GM10847 (cell line): ENCODE data around the gene KCNIP4.

Experiments used
- POLR2A ChIP-seq: IDR thresholded peaks from 2 replicates; pipeline ENCODE4 v1.6.1; 2011; ENCODE audit not compliant: insufficient read length; ENCODE audit errors: extremely low read depth

KCNIP4 gene

DNA sequence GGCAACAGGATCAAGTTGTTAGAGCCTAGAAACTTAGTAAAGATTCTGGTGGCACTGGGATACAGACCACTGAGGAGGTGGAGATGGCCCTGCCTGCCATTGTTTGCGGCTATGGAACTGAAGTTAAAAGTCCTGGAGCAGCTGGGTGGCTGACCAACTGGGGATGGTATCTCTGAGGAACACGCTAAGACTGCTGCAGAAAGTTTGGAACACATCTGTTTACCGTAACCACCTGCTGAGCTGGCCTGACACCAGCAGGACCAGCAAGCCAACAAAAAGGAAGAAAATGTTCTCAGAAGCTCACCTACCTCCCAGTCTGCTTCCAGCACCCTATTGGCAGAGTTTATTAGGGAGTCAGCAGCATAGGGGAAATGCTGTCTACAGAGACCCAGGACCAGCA, 1265.7 kb downstream of the KCNIP4 start:
- no peak for TF ChIP-seq POLR2A

DNA sequence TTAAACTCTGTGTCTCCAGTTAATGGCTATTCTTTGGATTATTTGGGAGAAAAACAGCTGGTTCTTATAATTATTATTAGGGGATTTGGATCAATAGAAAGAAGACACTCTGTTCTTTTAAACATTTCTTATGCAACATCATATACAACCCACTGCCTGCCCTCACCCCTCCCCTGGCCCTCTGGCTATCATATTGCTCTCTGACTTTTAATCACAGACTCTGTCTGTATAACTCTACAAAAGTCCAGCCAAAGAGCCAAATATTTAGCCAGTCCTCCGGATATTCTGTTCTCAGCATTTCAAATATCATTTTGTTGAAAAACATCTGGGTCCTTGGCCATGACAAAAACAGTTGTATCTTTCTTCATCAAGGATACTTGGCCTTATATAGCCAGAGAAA, 1267.3 kb downstream of the KCNIP4 start:
- TF ChIP-seq POLR2A: no peak

DNA sequence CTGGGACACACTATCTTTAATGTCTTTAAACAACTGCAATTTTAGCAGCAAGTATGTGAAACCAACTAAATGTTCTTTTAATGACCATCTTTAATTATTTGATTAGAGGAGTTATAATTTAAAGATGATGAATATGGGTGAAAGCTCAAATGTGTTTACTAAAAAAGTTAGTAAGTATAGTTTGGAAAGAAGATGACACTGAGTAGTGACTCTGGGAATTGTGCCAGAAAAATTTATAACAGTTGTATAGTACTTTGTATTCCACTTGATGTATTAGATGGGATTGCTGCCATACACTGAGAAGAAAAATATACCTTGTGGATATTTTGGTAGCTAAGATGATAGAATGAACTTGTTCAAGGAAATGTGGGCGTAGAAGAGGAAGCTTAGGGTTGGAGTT, 1267.8 kb downstream of the KCNIP4 start:
- TF ChIP-seq POLR2A: no peak

DNA sequence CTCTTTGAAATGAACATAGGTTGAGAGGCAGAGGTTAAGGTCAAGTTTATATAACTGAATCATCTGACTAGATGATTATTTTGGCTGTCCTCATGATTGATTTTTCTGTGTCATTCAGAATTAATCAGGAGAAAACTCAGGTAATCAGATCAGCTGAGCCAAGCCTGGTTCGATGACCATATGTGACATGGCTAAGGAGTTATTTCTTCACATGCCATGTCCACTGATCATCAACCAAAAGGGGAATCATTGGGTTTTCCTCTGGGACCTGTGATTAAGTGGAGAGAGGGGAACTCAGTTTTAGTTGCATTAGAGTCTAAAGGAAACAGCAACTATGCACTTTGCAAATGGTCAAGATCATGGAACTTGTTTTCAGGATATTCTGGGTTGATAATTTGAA, 1268.6 kb downstream of the KCNIP4 start:
- no peak for TF ChIP-seq POLR2A
